Stimulated activated CD4-positive, alpha-beta T cell treated with anti-CD3 and anti-CD28 coated beads, Interleukin-15, amount 100 ng/mL, for 1 hour (primary cell): ENCODE measurements around the gene ABHD11.
"Not testable (repeated sequence)": the region's sequence is repeated elsewhere in the genome, so short reads cannot be mapped to it uniquely, and the experiment has no call there.

ENCODE experiments used
- DNase-seq, 2 donors: peaks; one replicate each; pipeline ENCODE4 v3.0.0-alpha.2; 2020; ENCODE audit warnings: low read depth in 1 of 2, low spot score in 1 of 2

Gene ABHD11

DNA sequence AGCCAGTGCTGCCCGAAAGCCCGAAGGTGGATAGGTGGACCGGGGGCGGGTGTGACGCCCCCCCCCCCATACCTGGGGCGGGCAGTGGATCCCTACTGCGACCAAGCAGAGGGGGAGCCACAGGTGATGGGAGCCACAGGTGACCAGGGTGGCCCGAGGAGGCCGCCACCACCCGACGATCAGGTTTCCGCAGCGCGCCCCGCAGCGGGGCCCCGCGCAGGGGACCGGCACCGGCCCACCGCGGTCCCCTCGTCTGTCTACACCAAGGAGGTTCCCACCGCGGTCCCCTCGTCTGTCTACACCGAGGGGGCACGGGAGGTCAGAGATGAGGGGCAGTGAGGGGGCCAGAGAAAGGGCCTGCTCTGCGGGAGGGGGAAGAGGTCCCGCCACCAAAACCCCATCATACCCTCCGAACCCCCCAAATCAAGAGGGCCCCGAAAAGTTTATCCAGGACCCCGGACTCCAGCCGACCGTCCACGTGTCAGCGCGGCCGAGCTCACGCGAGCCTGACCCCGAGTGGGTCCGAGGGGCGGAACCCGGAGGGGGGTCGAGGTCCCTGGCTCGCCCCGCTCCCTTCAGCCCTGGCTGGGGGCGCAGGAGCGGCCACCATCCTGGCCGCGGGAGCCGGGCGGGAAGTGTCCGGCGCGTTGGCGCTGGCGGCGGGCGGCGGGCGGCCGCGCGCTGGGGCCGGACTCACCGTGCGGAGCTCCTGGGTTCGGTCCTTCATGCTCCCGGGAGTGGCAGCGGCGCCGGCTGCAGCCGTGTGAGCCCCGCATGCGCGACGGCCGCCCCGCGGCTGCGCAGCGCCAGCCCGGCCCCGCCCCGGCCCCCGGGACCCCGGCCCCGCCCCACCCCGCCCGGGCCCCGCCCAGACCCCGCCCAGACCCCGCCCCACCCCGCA is 19.4 kb downstream of the ABHD11 start, which contains the start of gene STX1A:
Gene STX1A (minus strand): TSS at position 765 of the 901 bp plus-strand sequence. CDS start 38 bp downstream, at position 727.
- peak; percentile 51 to 65 for DNase-seq

DNA sequence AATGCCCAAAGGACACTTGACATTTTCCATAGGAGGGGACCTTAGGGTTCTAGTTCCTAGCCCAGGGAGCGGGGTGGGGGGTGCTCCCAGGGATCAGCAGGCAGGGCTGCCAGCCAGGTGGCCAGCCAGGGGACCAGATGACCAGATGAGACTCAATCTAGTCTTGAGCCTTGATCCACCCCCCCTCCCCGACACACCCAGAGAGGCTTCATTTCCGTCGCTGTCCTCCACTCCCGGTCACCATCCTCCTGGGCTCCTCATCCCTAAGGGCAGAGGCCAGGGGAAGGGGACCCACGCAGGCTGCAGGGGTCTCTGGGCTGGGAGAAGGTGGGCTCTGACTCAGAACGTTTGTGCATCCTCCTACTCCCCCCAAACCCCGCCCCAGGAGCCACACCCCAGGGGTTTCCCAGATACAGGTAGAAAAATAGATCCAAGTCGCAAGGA is 20.1 kb downstream of the ABHD11 start:
- no peak for DNase-seq

DNA sequence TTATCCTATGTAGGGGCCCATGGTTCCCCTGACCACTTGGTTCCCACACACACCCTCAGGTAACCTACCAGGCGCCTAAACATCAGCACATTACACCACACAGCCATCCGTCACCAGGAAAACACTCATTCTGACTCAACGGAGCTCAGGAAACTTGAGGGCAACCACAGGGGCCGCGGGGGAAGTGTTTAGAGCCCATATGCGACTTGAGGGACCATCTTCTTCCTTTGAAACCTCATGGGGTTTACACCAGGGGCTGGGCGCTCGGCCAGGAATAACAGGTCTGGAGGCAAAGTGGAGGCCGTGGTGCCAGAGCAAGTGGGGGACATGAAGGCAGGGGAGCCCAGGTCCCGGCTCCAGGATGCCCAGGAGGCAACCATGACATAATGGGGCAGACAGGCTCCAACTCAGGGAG is 20.6 kb downstream of the ABHD11 start:
- peak; percentile 50 to 52 for DNase-seq

DNA sequence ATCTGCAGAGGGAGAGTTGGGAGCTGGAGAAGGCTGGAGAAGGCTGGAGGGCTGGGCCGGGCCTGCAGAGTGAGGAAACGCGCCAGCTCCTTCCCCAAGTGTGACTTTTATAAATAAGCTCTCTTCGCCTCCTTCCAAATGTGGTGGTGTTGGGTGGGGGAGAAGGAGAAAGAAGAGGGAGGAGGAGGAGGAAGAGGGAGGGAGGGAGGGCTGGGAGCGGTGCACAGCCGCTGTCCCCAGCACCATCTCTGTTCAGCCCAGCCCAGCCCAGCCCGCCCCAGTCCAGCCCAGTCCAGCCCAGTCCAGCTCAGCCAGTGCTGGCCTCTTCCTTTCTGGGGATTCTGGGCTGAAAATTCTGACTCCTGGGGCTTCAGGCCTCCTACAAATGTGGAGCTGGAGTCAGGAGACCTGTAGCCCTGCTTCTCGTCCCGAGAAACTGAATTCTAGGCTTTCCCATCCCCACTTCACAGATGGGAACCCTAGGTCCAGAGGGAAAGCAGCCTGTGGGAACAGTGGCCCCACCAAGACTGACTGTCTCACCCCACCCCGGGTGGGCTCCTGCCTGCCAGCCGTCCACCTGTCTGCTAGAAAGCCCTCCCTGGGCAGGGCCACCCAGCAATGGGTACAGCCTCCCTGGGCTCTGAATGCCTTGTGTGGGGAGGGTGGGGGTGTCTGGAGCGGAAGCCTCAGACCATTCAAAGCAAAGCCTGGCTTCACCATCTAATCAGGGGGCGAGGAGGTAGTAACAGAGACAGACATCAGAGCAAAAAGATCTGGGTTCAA is 21.4 kb downstream of the ABHD11 start:
- no peak for DNase-seq

DNA sequence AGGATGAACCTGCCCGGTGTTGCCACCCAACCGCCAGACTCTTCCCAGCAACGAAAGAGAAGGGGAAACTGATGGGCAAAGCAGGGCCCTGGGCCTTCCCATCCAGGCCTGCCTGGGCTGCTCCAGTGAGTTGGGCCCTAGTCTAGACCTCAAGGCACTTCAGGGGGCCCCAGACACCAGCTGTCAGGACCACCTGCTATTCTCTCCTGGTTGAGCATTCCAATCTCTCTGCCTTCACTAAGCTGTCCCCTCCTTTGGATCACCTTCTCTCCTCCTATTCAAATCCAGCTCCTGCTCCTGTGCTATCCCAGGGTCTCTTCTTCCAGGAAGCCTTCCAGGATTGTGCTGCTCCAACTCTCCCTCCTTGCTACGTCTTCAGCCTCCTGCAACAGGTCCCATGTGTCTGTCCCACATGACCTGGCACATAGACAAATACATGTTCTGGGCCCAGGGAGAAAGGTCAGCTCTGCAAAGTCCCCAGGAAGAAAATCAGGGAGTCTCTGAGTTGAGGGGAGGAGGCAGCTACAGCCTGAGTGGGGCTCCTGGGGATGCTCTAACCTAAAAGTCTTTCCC is 22.2 kb downstream of the ABHD11 start:
- DNase-seq: no peak

DNA sequence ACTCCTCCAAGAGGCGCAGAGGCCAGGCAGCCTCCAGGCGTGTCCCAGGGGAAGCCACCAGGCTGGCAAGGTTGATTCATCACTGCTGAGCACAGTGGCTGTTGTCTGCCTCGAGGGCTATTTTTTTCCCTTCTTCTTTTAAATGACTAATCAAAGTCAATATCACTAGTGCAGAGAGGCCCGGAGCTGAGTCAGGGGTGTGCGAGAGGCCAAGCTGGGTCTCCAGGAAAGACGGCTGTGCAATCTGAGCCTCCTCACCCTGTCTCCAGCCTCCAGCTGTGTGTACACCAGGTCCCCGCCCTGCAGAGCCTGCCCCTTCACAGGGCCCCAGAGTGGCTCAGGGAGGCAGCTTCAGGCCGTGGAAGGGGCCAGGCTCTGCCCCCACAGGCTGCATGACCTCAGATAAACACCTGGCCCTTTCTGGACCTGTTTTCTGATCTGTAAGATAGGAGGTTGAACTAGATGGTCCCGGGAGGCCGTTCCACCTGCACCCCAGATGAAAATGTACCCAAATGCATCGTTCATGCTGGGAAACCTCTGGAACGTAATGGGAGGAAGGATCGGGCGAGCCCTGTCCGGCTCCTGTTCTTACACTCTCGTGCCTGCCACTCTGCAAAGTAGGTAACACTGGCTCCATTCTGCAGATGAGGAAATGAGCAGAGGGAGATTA is 22.8 kb downstream of the ABHD11 start:
- DNase-seq: peak in 1 of 2 donors; percentile 28

DNA sequence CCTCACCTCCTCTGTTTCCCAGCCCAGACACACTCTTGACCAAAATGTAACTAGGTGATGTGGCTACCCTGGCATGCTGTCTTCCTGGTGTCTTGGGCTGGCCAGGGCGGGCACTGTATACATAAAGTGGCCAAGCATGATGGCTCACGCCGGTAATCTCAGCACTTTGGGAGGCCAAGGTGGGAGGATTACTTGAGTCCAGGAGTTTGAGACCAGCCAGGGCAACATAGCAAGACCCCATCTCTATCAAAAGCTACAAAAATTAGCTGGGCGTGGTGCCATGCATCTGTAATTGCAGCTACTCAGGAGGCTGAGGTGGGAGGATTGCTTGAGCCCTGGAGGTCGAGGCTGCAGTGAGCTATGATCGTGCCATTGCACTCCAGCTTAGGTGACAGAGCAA is 25.3 kb downstream of the ABHD11 start:
- not testable (repeated sequence) for DNase-seq

DNA sequence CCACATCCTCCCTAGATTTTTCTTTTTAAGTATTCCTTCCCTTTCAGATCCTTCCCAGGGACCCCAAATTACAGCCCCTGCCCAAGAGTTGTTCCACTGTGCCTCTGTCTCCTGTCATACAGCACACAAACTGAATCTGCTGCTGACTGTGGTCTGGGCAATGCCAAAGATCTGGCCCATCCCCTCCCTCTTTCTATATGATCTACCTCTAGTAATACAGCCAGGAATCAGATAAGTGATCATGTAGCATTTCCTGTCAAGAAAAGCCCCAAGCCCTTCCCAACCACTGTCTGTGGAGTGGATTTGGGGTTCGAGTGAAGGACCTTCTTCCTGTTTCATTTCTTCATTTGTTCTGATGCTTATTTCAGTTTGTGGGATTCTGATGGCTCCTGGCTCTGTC is 25.8 kb downstream of the ABHD11 start:
- no peak for DNase-seq

DNA sequence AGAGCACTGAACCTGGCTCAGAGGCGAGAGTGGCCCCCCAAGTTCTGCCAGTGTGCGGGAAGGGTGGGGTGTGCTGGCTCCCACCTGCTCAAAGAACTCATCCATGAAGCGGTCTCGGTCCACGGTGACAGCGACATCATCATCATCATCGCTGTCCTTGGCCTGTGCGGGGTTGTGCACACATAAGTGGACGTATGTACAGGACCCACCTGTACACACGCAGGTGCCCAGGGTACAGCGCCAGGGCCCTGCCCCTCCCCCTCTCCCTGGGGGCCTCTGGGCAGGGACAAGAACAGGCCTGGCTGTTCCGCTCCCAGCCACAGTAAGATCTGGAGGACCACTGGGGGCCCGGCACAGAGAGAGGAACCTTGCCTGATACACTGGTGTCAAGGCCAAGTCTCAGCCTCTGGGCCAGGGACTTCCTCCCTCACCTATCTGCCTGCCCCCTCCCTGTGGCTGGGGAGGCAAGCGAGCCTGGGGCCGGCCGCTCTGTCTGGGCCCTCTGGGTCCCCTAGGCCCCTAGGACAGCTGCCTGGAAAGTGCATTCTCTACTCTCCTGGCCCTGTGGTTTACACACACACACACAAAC is 29.5 kb downstream of the ABHD11 start:
- no peak for DNase-seq

DNA sequence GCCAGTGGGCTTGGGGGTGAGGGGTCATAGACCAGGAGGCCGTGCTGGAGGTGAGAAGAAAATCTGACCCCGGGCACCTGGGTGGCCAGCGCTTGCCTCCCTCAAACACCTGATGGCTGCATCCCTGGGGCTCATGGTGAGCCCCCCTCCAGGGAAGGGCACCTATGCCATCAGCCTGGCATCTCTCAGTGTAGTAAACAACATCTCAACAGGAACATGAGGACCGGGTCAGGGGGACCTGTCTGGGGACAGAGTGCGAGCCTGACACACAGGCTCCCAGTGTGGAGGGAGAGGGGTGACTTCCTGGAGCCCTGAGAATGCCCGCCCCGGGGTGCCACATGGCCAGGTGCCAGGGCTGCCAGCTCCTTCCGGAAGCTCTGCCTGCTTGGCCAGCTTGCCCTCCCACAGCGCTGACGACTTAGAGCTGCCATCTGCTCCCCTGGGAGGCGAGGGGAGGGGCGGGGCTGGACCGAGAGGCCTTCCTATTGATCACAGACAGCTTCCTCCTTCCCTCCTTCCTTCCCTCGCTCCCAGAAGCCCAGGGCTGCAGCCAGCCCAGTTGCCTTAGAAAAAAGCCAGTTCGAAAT is 31.5 kb downstream of the ABHD11 start:
- no peak for DNase-seq

DNA sequence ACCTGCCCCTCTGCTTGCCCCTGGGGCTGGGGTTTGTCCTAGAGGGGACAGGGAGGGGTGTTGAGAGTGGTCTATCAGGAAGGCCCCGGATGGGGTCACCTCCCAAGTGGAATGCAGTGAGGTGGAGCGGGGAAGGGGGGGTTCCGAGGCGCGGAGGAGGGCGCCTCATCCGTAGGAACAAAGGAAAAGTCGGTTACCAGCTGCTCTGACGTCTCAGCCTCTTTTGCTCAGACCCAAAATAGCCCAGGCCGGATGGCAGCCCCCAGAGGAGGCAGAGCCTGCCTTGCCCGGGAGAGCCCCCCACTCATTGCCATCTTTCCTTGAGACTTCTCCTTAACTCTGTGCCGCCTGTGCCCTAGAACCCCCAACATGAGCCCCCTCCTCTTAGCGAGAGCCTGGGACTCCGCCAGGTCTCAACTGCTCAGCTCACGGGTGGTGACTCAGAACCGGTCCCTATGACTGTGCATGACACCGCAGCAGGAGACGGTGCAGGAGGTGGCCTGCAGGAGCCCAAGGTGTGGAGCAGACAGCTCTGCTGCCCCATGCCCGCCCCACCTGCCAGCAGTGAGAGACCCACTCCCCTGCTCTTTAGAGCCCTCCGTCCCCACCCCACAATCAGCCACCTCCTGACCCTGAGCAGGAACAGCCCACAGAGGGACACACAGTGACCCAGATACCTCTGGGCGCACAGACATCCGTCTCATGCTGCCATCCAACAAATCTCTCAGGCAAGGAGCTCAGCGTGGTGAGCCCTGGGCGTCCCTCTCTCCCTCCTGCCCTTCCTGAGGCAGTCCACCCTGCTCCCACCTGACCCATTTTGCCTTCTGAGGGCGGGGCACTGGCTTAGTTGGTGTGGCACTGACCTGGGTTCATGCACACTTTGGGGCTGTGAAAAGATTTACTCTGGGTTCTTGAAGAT is 32.2 kb downstream of the ABHD11 start:
- DNase-seq: no peak

DNA sequence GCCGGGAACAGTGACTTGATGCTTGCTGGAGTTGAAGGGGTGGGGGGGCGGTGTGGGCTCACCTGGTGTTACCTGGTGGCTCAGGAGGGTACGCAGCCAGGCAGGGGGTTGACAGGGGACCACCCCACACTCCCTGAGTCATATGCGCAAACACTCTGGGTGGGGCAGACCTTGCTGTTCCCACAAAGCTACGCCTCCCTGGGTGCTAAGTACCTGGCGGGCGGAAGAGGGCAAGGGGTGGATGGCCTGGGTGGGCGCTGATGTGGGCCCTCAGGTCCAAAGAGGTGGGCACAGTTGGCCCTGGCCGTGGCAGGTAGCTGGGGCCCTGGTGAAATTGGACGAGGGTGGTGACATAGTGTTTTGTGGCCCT is 33.1 kb downstream of the ABHD11 start:
- DNase-seq: no peak

DNA sequence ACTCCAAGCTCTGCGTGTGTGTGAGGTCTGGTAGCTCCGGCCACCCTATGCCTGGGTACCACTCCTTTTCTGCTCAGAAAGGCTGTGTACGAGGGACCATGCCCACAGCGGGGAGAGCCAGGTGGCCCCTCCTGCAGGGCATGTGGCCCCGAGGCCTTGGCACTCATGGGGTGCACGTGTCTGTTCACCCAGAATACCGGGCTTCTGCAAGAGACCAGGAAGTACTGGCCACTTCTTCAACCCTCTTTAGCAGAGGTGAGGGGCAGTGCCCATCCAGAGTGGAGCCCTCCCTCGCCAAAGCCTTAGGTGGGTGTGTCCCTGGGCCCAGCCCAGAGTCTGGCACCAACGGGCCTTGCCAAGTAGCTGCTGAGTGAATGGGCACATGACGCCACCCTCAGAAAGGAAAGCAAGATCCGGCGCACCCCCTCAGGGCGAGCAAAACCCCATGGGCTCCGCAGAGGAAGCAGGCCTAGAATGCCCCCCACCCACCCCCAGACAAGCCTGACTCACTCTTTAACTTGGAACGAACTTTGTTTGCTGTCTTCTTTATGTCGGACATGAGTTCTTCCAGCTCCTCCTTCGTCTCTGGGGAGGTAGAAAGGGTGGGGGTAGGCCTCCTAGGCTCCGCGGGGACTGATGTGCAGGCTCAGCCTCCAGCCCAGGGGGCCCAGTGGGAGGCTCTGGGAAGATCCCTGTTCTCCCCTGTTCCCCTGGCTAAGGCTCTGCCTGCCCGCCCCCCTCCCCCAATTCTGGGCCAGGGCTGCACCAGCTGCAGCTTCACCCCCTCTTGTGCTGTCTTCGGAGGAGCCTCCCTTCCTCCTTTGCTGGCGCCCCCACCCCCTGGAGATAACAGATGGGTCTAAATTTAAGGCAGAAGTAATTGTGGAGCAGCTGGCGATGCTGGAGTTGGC is 33.7 kb downstream of the ABHD11 start:
- DNase-seq: no peak

DNA sequence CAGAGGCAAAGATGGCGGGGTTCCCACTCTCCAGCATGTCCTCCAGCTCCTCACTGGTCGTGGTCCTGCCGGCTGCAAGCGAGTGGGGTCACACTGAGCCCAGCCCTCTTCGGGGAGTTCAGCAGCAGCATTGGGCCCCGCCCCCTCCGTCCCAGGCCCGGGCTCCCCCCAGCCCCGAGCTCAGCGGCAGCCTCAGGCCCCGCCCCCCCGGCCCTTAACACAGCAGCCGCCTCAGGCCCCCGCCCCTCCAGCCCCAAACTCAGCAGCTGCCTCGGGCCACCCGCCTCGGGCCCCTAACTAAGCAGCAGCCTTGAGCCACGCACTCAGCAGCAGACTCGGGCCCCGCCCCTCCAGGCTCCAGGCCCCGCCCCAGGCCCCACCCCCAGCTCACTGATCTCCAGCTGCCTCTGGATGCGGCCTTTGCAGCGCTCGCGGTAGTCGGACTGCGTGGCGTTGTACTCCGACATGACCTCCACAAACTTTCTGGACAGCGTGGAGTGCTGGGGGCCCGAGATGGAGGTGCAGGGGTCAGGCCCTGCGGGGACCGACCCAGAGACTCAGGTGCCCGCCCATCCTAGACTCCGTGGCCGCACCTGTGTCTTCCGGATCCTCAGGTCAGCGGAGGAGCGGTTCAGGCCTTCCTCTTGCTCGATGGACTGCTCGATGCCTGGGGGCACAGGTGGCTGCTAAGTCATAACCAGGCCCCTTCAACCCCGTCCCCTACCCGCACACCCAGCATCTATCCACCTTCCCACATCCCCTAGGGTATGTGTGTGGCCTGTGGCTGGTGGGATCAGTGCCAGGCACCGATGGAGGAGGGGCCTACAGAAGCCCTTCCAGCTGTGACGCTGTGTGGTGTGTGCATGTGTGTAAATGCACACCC is 34.6 kb downstream of the ABHD11 start:
- DNase-seq: peak in 1 of 2 donors; percentile 31

DNA sequence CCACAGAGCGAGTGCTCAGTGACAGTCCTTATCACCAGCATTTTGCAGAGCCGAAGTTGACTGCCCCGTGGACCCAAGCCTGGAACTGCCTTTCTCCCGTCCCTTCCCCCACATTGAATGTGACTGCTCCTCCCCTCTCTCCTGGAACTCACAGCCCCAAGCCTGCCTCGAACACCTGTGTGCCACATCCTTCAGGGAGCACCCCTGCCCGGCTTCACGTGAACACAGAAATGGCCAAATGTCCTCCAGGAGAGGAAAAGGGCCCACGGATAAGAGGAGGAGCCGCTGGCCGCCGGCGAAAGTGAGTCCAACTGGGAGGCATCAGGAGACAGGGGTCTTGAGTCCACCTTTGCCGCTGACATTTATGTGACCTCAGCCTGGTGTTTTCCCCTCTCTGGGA is 35.4 kb downstream of the ABHD11 start:
- DNase-seq: no peak

DNA sequence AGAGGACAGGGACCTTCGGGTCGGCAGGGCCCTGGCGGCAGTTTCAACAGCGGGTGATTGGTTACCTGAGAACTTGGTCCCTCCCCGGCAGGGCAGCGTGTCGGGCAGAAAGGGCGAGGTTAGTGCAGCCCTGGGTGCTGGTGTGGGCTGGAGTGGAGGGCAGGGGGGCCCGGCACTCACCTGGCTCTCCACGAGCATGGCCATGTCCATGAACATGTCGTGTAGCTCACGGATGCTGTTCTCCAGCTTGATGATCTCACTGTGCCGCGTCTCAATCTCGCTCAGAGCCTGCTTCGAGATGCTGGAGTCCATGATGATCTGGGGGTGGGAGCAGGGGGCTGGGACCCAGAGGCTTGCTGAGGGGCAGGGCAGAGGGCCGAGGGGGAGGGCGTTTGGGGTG is 35.9 kb downstream of the ABHD11 start:
- DNase-seq: no peak

DNA sequence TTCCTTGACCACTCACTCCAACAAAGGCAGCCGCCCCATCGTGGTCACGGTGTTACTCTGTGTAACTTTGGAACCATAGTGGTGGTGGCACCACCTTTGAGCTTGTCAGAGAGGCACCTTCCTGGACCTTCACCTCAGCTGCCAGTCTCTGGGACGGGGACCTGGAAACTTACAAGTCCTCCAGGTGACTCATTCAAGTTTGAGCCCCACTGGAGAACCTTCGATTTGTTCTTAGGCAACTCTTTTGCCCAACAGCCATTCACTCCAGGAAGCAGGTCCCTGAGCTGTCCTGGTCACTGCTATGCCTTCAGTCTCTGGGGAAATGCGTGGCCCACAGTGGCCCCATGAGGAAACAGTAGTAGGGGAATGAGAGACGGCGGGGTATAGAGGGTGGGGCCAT is 36.4 kb downstream of the ABHD11 start:
- no peak for DNase-seq
